HCT116 (cell line): Measurements from ENCODE around the gene BICRAL.

Source experiments
- CEBPB ChIP-seq: IDR thresholded peaks from 2 replicates; pipeline ENCODE4 v1.6.1; 2012; ENCODE audit warnings: low read depth
- CTCF ChIP-seq, 3 experiments: fragments of 200-600 bp in 1 of 3; sonication (generic) in 1 of 3; IDR thresholded peaks in 2 of 3; conservative IDR thresholded peaks in 1 of 3; 2 replicates each; pipeline ENCODE4 v1.5.1; 2012 to 2017; ENCODE audit warnings: low read depth in 2 of 3, low read length in 2 of 3, antibody characterized with exemption in 1 of 3, borderline replicate concordance in 1 of 3, control low read depth in 1 of 3, mild to moderate bottlenecking in 1 of 3, mixed read lengths in 1 of 3, mixed run types in 1 of 3, moderate library complexity in 1 of 3; ENCODE audit not compliant: insufficient read depth in 1 of 3
- EGR1 ChIP-seq: IDR thresholded peaks from 2 replicates; pipeline ENCODE4 v1.6.1; 2012; ENCODE audit warnings: low read depth
- EZH2 ChIP-seq: fragments of 200-600 bp; sonication (generic); IDR thresholded peaks from 2 replicates; pipeline ENCODE4 v1.6.1; 2017; ENCODE audit warnings: antibody characterized with exemption, mixed run types
- MAX ChIP-seq: IDR thresholded peaks from 2 replicates; pipeline ENCODE4 v1.6.1; 2012
- POLR2A ChIP-seq: IDR thresholded peaks from 2 replicates; pipeline ENCODE4 v1.7.0; 2011; ENCODE audit warnings: borderline replicate concordance; ENCODE audit not compliant: insufficient read depth, insufficient read length; ENCODE audit errors: extremely low read depth
- POLR2AphosphoS5 ChIP-seq: IDR thresholded peaks from 2 replicates; pipeline ENCODE4 v1.6.1; 2011; ENCODE audit warnings: mild to moderate bottlenecking, low read depth, low read length, moderate library complexity
- REST ChIP-seq: IDR thresholded peaks from 2 replicates; pipeline ENCODE4 v1.6.1; 2012; ENCODE audit warnings: low read depth
- SIN3A ChIP-seq: IDR thresholded peaks from 2 replicates; pipeline ENCODE4 v1.6.1; 2012; ENCODE audit warnings: low read depth
- TCF7L2 ChIP-seq: IDR thresholded peaks from 2 replicates; pipeline ENCODE4 v1.7.0; 2011; ENCODE audit warnings: borderline replicate concordance, inconsistent platforms; ENCODE audit not compliant: insufficient read depth, insufficient read length; ENCODE audit errors: extremely low read depth
- YY1 ChIP-seq: IDR thresholded peaks from 2 replicates; pipeline ENCODE4 v1.6.1; 2011; ENCODE audit warnings: low read length, low read depth, moderate library complexity, mild to moderate bottlenecking; ENCODE audit not compliant: insufficient replicate concordance; ENCODE audit errors: extremely low read depth
- ZBTB33 ChIP-seq: IDR thresholded peaks from 2 replicates; pipeline ENCODE4 v1.6.1; 2011; ENCODE audit warnings: mild to moderate bottlenecking, low read length, moderate library complexity; ENCODE audit not compliant: insufficient replicate concordance; ENCODE audit errors: extremely low read depth

- TF ChIP-seq CTCF (IDR thresholded peaks at IDR 0.05 in 2 of 3, conservative IDR thresholded peaks at IDR 0.05 in 1 of 3; ENCODE audit: borderline replicate concordance in 1 of 3, insufficient read depth in 1 of 3, low read depth in 2 of 3, low read length in 2 of 3) (no peak), MAX (no peak), TCF7L2 (no peak), POLR2AphosphoS5 (no peak), EZH2 (no peak), REST (no peak), CEBPB (no peak), SIN3A (no peak), YY1 (no peak), EGR1 (no peak), POLR2A (no peak), ZBTB33 (no peak)
These were observed 91.5 kb downstream of the BICRAL start for GRCh38 chr6:42873313-42873712.
